Measurements from ENCODE around the gene DCAF10. TPM values are rescaled to one million over a fixed set of nuclear protein-coding genes. Genes with fewer than 3 reads are reported as not detected.
A peak's percentile ranks its signal among the peaks of the same experiment; 100 is the strongest.
"Not testable (repeated sequence)": the region's sequence is repeated elsewhere in the genome, so short reads cannot be mapped to it uniquely, and the experiment has no call there.

Gene DCAF10
- total and polyA plus RNA-seq, 4 donors, result 9.7 to 22.2 (median 15.3) TPM

DNA sequence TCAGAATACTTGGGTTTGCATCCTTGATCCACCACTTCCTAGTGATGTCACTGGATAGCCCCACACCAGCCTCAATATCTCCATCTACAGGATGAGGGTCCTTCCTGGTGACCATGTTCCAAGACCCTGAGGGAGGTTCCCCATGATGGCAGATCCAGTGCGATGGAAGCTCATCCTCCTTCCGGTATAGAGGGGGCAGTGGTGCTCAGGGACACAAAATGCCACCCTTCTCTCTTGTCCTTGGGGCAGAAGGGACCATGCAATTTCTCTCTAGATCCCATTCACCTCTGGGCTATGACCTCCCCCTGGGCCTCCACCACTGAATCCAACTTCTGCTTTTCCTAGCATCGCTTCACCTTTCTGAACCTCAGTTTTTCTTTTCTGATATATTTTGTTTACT lies 108.7 kb downstream of the DCAF10 start:
- H3K27me3 ChIP-seq (ENCODE audit: control insufficient read depth in 4 of 4, insufficient read depth in 4 of 4, low read length in 3 of 4), result no peaks in the 10 kb centered on the region
- no peak overlapping the region for H3K4me3 ChIP-seq (ENCODE audit: low read depth in 1 of 3, low read length in 3 of 3)
- TF ChIP-seq RXRA (IDR thresholded peaks at IDR 0.05) (no peak), YY1 (IDR thresholded peaks at IDR 0.05) (no peak), NR2F2 (IDR thresholded peaks at IDR 0.05) (no peak), FOXA2 (IDR thresholded peaks at IDR 0.05) (no peak), EGR1 (IDR thresholded peaks at IDR 0.05; ENCODE audit: low read depth in 2 of 2) (no peak), HNF4G (IDR thresholded peaks at IDR 0.05) (no peak), HNF4A (conservative IDR thresholded peaks at IDR 0.05) (no peak), JUND (IDR thresholded peaks at IDR 0.05) (no peak), SP1 (IDR thresholded peaks at IDR 0.05) (no peak), RAD21 (IDR thresholded peaks at IDR 0.05) (no peak), GABPA (IDR thresholded peaks at IDR 0.05 in 1 of 2, conservative IDR thresholded peaks at IDR 0.05 in 1 of 2) (no peak), FOXA1 (IDR thresholded peaks at IDR 0.05) (no peak), TAF1 (conservative IDR thresholded peaks at IDR 0.05) (no peak)
- TF ChIP-seq, protein P1, sequence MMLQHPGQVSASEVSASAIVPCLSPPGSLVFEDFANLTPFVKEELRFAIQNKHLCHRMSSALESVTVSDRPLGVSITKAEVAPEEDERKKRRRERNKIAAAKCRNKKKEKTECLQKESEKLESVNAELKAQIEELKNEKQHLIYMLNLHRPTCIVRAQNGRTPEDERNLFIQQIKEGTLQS (IDR thresholded peaks at IDR 0.05), result no peak
- TF ChIP-seq, protein P2, sequence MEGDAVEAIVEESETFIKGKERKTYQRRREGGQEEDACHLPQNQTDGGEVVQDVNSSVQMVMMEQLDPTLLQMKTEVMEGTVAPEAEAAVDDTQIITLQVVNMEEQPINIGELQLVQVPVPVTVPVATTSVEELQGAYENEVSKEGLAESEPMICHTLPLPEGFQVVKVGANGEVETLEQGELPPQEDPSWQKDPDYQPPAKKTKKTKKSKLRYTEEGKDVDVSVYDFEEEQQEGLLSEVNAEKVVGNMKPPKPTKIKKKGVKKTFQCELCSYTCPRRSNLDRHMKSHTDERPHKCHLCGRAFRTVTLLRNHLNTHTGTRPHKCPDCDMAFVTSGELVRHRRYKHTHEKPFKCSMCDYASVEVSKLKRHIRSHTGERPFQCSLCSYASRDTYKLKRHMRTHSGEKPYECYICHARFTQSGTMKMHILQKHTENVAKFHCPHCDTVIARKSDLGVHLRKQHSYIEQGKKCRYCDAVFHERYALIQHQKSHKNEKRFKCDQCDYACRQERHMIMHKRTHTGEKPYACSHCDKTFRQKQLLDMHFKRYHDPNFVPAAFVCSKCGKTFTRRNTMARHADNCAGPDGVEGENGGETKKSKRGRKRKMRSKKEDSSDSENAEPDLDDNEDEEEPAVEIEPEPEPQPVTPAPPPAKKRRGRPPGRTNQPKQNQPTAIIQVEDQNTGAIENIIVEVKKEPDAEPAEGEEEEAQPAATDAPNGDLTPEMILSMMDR (IDR thresholded peaks at IDR 0.05; ENCODE audit: low read depth, low read length, missing input control), result no peak
- TF ChIP-seq, protein P3, sequence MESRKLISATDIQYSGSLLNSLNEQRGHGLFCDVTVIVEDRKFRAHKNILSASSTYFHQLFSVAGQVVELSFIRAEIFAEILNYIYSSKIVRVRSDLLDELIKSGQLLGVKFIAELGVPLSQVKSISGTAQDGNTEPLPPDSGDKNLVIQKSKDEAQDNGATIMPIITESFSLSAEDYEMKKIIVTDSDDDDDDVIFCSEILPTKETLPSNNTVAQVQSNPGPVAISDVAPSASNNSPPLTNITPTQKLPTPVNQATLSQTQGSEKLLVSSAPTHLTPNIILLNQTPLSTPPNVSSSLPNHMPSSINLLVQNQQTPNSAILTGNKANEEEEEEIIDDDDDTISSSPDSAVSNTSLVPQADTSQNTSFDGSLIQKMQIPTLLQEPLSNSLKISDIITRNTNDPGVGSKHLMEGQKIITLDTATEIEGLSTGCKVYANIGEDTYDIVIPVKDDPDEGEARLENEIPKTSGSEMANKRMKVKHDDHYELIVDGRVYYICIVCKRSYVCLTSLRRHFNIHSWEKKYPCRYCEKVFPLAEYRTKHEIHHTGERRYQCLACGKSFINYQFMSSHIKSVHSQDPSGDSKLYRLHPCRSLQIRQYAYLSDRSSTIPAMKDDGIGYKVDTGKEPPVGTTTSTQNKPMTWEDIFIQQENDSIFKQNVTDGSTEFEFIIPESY (IDR thresholded peaks at IDR 0.05), result no peak
- TF ChIP-seq, protein P4, sequence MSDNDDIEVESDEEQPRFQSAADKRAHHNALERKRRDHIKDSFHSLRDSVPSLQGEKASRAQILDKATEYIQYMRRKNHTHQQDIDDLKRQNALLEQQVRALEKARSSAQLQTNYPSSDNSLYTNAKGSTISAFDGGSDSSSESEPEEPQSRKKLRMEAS (IDR thresholded peaks at IDR 0.05), result no peak
- TF ChIP-seq, protein P5, sequence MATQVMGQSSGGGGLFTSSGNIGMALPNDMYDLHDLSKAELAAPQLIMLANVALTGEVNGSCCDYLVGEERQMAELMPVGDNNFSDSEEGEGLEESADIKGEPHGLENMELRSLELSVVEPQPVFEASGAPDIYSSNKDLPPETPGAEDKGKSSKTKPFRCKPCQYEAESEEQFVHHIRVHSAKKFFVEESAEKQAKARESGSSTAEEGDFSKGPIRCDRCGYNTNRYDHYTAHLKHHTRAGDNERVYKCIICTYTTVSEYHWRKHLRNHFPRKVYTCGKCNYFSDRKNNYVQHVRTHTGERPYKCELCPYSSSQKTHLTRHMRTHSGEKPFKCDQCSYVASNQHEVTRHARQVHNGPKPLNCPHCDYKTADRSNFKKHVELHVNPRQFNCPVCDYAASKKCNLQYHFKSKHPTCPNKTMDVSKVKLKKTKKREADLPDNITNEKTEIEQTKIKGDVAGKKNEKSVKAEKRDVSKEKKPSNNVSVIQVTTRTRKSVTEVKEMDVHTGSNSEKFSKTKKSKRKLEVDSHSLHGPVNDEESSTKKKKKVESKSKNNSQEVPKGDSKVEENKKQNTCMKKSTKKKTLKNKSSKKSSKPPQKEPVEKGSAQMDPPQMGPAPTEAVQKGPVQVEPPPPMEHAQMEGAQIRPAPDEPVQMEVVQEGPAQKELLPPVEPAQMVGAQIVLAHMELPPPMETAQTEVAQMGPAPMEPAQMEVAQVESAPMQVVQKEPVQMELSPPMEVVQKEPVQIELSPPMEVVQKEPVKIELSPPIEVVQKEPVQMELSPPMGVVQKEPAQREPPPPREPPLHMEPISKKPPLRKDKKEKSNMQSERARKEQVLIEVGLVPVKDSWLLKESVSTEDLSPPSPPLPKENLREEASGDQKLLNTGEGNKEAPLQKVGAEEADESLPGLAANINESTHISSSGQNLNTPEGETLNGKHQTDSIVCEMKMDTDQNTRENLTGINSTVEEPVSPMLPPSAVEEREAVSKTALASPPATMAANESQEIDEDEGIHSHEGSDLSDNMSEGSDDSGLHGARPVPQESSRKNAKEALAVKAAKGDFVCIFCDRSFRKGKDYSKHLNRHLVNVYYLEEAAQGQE (IDR thresholded peaks at IDR 0.05), result no peak
- H3K9me3 ChIP-seq (ENCODE audit: control insufficient read depth in 4 of 4, low read length in 3 of 4), result no peaks in the 10 kb centered on the region
- H3K36me3 ChIP-seq (ENCODE audit: control insufficient read depth in 4 of 4, insufficient read depth in 3 of 4, low read depth in 1 of 4, low read length in 3 of 4), result no peaks in the 10 kb centered on the region
- WGBS, result 93% methylated on average over 3 of the region's 3 CpGs
- DNase-seq (ENCODE audit: low spot score), result no peak
- peaks cover 5 to 17% (median 11%) of the 10 kb centered on the region in 4 donors for H3K4me1 ChIP-seq (ENCODE audit: control insufficient read depth in 4 of 4, insufficient read depth in 4 of 4, low read length in 3 of 4)
- H3K9ac ChIP-seq (ENCODE audit: low read depth in 1 of 2, low read length in 2 of 2), result no peak overlapping the region
- peak overlapping the region in 1 of 2 donors; percentile 26 for H3K27ac ChIP-seq (ENCODE audit: low read depth in 1 of 2, low read length in 2 of 2)

DNA sequence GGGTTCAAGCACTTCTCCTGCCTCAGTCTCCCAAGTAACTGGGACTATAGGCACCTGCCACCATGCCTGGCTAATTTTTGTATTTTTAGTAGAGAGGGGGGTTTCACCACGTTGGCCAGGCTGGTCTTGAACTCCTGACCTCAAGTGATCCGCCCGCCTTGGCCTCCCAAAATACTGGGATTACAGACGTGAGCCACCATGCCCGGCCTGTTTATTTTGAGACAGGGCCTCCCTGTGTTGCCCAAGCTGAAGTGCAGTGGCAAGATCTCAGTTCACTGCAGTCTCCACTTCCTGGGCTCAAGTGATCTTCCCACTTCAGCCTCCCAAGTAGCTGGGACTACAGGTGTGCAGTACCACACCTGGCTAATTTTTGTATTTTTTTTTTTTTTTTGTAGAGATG lies 109.2 kb downstream of the DCAF10 start:
- not testable (repeated sequence) for H3K36me3 ChIP-seq (ENCODE audit: control insufficient read depth in 4 of 4, insufficient read depth in 3 of 4, low read depth in 1 of 4, low read length in 3 of 4); H3K27ac ChIP-seq (ENCODE audit: low read depth in 1 of 2, low read length in 2 of 2); DNase-seq (ENCODE audit: low spot score); H3K4me3 ChIP-seq (ENCODE audit: low read depth in 1 of 3, low read length in 3 of 3); H3K9ac ChIP-seq (ENCODE audit: low read depth in 1 of 2, low read length in 2 of 2); H3K9me3 ChIP-seq (ENCODE audit: control insufficient read depth in 4 of 4, low read length in 3 of 4); H3K27me3 ChIP-seq (ENCODE audit: control insufficient read depth in 4 of 4, insufficient read depth in 4 of 4, low read length in 3 of 4)
- 86% methylated on average over 5 of the region's 5 CpGs for WGBS
- H3K4me1 ChIP-seq (ENCODE audit: control insufficient read depth in 4 of 4, insufficient read depth in 4 of 4, low read length in 3 of 4), result peaks cover 5 to 14% (median 9%) of the 10 kb centered on the region in 4 donors

Measured in liver (tissue), 9 donors.